Activated CD8-positive, alpha-beta memory T cell treated with anti-CD3 and anti-CD28 coated beads for 1 hour (primary cell): ENCODE results near the gene LRRC52.

Experiments used
- DNase-seq, 2 donors: peaks; one replicate each; pipeline ENCODE4 v3.0.0-alpha.2; 2020; ENCODE audit warnings: low read depth in 1 of 2; ENCODE audit errors: extremely low read depth in 1 of 2

Gene LRRC52

DNA sequence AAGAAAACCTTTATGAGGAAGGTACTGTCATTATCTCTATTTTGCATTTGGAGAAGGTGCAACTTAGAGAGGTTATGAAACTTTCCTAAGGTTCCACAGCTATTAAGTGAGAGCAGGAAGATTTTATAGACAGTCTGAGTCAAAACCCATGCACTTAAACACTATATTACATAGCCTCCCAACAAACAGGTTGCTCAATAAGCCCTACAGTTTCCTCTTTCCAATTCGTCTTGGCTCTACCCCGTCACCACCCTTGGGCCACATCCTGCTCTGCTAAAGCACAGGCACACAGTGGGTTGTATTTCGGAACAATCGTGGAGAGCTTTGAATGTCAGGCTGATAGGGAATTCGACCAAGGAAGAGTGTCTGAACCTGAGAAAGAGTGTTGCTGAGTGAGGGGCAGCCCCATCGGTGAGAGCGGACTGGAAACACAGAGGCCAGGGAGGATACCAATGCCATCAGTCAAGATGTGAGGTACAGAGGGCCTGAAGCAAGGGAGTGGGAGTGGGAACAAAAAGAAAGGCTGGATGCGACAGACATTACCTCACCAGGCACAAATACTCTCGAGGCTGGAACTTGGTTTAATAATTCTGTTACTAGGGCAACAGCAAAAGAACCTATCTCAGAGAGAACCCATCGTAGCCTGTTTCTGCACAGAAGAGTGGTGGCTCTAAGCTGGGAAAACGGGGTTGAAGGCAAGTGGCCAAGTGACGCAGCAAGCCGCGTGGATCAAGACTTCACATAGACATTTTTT, 6.3 kb upstream of the LRRC52 start:
- DNase-seq: no peak

DNA sequence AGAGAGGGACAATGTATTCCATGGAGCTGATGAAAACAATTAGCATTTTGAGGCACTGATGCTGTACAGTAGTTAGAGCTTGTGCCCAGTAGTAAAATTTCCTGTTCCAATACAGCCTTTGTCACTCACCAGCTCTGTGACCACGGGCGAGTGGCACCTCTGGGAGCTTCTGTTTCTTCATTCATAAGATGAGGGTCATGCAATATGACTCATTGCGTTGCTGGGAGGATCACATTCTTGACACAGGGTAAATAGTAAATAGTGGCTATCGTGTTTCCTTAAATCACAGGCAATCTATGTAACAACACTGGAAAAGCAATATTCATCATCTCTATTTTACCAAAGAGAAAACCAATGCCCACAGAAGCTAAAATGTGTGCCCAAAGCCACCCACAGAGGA, 4.5 kb upstream of the LRRC52 start:
- no peak for DNase-seq

DNA sequence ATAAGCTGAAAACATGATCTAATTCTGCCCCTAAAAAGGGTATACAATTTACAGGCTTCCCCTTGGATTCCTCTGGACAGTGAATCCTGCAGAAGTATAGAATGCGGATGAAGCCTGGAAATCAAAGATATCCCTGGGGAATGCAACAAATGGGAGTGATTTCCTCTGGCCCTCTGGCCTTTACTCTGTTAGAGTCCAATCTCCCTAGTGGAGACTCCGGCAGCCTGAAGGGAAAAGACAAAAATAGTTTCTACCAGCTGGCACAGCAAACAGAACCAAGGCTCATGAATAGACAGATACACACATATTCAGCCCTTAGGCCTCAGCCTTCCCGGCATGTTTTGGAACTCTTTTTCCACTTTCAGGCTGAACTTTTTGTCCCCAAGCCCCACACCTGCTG, 3.9 kb upstream of the LRRC52 start:
- DNase-seq: no peak

DNA sequence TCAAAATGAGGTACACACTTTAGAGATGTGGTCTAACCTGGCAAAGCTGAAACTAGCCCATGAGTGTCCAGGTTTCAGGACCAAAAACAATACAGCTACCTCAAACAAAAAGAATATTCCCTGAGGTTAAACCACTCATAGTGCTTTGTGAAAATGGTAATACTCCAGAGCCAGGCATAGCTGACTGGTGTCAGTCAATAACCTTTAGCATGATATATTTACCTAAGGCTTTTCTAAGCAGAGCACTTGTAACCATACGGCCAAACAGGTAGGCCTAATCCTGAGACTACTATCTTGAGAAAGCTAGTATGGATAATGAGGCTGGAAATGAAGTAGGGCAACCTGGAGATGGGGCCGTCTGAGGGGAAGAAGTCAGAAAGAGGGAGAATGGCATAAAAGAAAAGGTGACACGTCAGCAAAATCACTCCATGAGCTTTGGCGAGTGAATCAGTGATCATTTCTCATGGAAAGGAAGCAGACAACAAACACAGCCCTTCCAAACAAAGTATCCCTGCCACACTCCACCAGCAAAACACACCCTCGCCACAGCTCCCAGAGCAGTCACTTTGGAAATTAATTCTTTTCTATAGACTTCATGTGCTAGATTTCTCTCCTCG, 1.7 kb upstream of the LRRC52 start:
- DNase-seq: no peak

DNA sequence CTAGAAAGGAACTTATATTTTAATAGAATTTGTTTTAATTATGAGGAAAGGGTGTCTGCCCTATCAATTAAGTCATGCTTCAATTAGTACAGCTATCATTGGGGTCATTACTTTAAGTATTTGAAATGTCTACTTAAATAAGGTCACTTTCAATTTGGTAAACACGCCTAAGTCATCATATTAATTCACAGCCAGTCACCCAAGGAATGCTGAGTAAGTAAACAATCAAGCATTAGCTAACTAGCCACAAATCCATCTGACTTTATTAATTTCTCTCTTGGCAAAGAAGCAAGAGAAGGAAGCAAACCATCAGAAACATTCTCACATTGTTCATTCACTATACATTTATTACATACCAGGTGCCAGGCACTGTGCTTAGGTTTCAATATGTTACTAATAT, 1.2 kb upstream of the LRRC52 start:
- DNase-seq: no peak

DNA sequence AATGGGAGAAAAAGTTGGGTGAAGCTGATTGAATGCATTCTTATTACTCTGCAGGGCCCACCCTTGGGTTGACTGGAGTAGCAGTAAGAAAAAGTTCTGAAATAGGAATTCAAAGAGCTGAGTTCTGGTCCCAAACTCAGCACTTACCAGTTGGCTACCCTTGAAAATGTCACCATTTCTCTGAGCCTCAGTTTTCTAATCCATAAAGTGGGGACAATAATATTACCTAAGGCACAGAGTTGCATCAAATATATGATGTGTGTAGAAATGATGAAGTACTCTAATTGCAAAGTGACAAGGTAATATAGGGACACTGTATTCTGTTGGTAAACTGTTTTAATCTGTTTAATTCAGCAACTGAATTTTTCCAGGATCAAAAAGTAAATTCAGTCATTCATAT, 1.2 kb downstream of the LRRC52 start:
- no peak for DNase-seq

DNA sequence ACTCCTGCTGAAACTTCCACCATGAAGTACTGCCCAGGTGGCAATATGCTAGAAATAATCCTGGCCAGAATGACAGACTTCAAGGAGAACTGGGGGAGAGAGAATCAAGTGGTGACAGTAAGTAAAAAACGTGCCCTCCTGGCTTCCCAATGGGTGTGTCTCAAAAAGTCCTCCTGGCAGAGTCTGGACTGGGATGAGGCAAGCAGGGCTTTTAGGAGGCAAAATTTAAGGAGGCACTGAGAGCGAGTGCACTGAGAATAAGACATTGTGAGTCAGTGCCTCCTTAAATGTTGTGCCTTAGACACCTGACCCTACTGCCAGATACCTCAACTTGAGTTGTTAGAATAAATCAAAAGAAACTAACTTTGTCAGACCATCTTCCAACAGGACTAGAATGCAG, 2.2 kb downstream of the LRRC52 start:
- no peak for DNase-seq

DNA sequence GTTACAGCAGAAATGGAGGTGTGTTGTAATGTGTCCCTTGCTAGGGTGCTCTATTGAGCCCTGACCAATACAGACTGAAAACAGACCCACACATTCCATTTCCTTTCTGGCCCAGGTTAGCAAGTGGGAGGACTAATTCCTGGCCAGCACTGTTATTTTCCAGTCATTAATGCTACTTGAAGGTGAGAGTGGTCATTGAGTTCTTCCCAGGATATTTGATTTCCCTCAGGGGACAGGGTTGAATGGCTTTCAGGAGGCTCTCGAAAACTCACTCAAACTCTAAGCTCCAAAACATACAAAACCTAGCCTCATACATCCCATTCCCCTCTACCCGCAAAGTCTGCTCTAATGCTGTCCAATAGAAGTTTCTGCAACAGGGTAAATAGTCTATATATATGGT, 6.2 kb downstream of the LRRC52 start:
- DNase-seq: no peak

DNA sequence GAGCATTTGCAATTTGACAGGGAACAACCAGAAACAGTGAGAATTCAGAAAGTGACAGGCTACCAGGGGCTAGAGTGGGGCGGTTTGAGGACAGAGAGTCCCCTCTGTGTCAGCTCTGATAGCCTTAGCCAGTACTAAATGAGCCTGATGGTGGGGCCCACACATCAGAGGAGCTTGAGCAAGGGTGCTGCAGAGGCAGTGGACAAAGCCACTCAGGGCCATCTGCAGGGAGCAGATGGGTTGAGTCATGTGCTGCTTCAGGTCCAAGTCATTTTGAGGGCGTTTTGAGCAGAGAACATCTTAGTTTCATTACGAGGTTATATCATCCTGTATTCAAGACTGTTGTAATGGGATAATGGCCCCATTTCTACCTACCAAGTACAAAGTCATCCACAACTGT, 7.7 kb downstream of the LRRC52 start:
- DNase-seq: no peak

DNA sequence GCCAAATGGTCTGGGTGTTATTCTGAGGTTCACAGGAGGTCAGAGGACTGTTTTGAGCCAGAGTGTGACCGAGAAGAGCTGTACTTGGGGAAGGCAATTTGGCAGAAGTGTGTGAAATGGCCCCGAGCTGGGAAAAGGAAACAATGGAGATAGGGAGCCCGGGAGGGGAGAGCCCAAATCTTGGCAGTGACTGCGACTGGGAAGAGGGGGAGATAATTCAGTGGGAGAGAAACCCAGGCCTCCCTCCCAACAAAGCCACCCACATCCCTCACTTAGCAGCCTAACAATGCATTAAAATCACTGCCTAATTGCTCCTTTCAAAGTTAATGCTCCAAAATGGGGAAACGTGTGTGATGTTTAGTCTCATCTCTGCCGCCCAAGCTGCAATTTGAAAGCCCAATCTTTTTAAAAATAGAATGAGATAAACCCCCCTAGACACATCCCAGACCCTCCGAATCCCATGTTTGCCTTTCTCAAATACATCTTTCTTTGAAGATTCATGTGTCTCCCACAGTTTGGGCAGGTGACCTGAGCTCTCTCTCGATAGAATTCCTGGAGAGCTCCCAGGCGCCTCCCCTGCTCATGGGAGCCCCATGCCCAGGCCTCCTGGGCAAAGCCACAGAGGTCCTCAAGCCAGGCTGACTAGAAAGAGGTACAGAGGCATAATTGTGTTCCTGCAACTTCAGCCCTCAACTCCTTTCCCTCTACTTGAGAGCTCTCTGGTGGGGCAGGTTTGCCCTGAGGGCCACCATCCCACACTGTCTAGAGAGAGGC, 17.3 kb downstream of the LRRC52 start:
- no peak for DNase-seq

DNA sequence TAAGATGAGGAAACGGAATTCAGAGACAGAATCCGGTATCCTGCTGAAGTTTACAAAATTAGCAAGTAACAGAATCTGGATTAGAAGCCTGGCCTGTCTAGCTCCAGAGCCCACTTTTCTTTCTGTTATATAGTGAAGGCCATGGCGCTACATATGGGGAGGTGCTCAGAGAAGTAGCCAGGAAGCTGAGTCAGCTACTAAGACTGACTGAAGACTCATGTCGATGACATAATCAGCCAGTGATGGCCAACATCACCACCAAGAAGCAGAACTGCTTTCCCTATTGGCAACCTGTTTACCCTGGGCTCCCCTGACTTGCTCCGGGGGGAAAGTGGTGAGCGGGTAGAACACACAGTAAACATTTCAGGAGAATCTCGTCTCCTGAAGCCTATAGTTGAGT, 18.8 kb downstream of the LRRC52 start:
- no peak for DNase-seq

DNA sequence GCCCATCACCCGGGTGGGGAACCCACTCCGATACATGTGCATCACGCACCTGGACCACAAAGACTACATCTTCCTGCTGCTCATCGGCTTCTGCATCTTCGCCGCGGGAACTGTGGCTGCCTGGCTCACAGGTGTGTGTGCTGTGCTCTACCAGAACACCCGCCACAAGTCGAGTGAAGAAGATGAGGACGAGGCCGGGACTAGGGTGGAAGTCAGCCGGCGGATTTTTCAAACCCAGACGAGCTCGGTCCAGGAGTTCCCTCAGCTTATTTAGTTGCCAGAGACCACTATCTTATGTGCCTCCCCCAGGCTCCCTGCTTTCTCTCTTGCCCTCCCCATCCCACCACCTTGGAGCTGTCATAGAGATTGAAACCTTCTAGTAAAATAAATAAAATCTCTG, 19.8 kb downstream of the LRRC52 start:
- no peak for DNase-seq

DNA sequence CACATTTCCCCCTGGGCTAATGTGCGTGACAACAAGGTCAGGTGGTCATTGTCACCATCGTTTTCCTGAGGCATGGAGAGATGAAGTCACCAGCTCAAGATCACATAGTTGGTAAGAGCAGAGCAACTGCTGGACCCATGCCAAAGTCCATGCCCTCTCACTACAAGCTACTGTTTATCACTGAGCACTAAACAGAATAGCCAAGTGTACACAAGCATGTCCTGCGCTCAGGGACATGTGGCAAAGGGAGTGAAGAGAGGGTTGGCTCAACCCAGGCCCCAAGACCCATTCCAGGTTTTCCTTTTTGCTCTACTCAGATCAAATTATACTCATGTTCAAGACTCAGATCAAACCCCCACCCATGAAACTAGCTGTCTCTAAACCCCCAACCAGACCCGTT, 20.8 kb downstream of the LRRC52 start:
- no peak for DNase-seq

DNA sequence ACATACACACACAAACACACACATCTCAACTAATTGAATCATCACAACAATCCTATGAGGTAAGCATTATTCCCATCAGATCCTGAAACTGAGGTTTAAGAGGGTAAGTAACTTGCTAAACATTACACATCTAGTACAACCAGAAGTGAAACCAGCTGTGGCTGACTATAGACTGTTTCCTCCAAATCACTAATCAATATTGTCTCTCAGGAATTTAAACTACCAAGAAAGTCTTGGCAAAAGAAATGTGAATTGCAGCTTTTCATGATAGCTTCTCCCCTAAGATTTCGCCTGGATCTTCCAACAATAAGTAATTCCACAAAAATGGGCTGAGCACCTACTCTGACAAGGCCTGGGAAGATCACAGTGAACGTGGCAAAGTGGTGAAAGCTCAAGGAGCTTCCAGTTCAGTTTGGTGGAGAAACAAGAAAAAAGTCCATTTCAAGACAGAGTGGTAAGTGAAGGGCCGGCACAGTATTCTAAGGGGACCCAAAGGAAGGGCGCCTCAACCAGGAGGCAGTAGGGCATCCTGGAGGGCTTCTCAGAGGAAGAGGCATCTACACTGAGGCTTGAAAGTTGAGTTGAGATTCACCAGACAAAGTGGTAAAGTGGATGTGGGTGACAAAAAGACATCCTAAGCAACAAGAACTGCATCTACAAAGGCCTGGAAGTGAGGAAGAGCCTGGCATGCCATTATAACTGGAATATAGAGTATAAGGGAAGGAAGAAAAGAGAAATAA, 22.1 kb downstream of the LRRC52 start:
- no peak for DNase-seq

DNA sequence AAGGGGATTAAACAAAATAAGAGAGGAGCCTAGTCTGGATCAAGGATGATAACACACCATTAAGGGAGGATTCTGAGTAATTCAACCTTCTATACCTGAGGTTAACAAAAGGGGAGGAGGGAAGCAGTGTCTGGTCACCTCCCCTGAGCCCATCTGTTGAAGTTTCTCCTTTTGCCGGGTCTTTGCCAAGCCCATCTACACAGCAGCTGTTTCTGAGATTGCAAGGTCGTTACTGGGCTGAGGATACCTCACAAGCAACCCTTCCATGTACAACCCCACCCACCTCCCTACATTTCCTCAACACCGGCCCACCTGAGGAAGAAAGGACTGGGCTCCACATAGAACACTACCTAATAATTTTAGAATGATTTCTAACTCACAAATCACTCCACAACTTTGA, 26.3 kb downstream of the LRRC52 start:
- no peak for DNase-seq

DNA sequence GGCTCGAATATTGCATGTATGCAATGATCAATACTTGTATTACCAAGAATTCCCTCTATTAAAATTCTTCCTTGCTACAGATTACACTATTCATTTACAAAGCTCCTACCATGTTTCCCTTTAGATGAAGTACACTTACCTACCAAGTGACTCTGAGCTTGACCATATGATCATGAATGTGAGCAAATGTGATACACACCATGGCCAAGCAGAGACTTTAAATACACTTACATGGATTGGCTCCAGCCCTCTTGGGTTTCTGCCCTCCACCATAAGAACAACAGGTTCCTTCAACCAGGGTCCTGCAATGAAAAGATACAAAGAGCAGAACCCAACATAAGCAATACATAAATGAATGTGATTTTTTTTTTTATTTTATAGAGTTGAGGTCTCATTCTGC, 30.0 kb downstream of the LRRC52 start:
- no peak for DNase-seq

DNA sequence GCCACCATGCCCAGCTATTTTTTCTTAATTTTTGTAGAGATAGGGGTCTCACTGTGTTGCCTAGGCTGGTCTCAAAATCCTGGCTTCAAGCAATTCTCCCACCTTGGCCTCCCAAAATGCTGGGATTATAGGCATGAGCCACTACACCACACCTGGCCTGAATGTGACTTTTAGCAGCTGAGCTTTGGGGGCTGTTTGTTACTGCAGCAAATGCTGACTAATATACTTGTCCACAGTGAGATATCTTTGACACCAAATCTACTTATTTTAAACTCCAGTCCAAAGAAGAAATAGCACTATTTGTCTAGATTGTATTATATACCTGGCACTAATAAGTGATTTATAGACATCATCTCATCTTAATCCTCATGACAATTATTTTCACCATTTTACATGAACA, 30.5 kb downstream of the LRRC52 start:
- DNase-seq: no peak

DNA sequence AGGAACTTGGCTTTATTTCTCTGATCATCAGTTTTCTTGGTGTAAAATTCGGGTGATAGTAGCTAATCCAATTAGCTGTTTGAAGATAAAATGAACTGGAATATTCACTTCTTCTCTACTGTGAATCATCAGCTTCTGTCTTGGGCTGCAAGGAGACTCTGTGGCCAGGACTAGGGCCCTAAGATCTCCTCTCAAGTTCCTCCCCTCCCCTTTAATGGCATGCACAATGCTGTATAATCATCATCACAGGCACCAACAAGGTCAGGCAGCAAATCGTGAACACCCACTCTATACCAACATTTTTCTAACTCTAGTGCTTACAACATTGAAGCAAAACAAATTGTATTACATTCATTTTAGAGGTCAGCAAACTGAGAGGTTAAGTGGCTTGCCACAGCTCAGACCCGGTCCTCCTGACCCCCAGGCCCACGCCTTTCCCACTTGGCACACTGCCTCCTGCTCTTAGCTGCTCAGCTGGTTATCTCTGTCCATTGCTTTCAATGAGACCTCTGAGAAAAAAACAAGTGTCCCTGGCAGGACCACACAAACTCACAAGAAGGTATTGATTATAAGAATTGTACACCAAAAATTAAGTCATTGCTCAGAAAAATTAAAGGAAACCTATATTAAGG, 31.8 kb downstream of the LRRC52 start:
- no peak for DNase-seq

DNA sequence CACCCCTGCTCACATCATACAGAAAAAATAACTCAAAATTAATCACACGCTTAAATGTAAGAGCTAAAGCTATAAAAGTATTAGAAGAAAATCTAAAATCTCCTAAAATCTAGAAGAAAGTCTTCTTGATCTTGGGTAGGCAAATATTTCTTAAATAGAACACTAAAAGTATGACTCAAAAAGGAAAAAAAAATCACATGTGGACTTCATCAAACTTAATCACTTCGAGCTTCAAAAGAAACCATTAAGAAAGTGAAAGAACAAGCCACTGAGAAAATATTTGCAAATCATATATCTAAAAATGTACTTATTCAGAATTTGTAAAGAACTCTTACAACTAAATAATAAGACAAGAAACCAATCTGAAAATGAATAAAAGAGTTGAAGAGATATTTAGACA, 32.7 kb downstream of the LRRC52 start:
- no peak for DNase-seq

DNA sequence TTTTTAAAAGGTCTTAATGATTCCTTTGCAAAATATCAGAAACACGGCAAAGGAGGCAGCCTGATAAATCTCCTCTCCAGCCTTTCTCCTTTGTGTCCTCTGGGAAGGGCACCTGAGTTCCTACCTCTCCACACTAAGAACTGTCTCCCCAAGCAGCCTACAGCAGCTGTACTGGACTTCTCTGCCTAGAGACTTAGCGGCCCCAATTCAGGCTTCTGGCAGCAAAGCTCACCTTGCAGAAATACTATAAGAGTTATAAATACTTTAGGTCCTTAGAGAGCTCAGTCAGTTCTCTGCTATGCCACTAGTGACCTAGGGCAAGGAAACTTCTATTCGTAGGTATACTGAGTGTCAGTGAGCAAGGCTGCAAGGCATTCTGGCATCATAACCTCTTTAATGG, 33.9 kb downstream of the LRRC52 start:
- no peak for DNase-seq
